ENCODE results near the gene CDK17.
"Not testable (repeated sequence)": the region's sequence is repeated elsewhere in the genome, so short reads cannot be mapped to it uniquely, and the experiment has no call there.

The CDK17 gene

DNA sequence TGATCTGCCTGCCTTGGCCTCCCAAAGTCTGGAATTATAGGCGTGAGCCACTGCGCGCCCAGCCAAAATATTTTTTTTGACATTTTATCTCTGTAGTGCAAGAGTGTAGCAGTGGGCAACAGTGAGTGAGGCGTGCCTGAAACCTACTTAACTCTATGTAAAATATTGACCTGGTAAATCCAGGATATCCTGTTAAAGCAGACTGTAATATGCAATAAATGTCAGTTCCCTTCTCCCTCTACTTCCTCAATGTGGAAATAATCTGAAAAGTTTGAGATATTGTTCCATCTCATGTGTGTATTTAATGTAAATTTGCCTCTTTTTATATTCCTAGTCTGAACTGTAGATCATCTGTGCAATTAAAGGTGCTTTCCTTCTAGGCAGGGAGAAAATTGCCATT is 9.5 kb upstream of the CDK17 start:
- no peaks in the 10 kb centered on the region for H3K27me3 ChIP-seq (replicated peaks in 2 of 5; ENCODE audit: control insufficient read depth in 4 of 5, insufficient read depth in 5 of 5, low read length in 4 of 5)
- H3K4me1 ChIP-seq (ENCODE audit: control extremely low read depth in 1 of 4, control insufficient read depth in 4 of 4, insufficient read depth in 4 of 4, low read length in 3 of 4): peaks cover 0 to 10% (median 6%) of the 10 kb centered on the region in 4 experiments
- DNase-seq: peak in 2 of 3 donors; percentile 36 to 60
- ChIA-PET CTCF (no interaction called here), POLR2A (no interaction called here)
- no peaks in the 10 kb centered on the region for H3K36me3 ChIP-seq (ENCODE audit: control insufficient read depth in 4 of 4, insufficient read depth in 4 of 4, low read length in 3 of 4)
- H3K4me3 ChIP-seq (ENCODE audit: control insufficient read depth in 1 of 7, extremely low read depth in 1 of 7, insufficient read depth in 4 of 7, low read depth in 2 of 7, low read length in 6 of 7): peak overlapping the region in 1 of 7 experiments; percentile 0
- no peak overlapping the region for H3K27ac ChIP-seq (ENCODE audit: insufficient read depth in 1 of 2, low read depth in 1 of 2, low read length in 2 of 2, poor library complexity in 1 of 2, severe bottlenecking in 2 of 2)
- 22% methylated on average over 4 of the region's 4 CpGs for WGBS (ENCODE audit: insufficient coverage)
- H3K9me3 ChIP-seq (ENCODE audit: control extremely low read depth in 1 of 5, control insufficient read depth in 4 of 5, insufficient read depth in 2 of 5, low read depth in 1 of 5, low read length in 4 of 5): no peaks in the 10 kb centered on the region

- Histone ChIP-seq H3K4me3 (ENCODE audit: control insufficient read depth in 1 of 7, extremely low read depth in 1 of 7, insufficient read depth in 4 of 7, low read depth in 2 of 7, low read length in 6 of 7) (no peak overlapping the region), H3K9me3 (ENCODE audit: control extremely low read depth in 1 of 5, control insufficient read depth in 4 of 5, insufficient read depth in 2 of 5, low read depth in 1 of 5, low read length in 4 of 5) (no peaks in the 10 kb centered on the region), H3K36me3 (ENCODE audit: control insufficient read depth in 4 of 4, insufficient read depth in 4 of 4, low read length in 3 of 4) (no peaks in the 10 kb centered on the region), H3K27me3 (replicated peaks in 2 of 5; ENCODE audit: control insufficient read depth in 4 of 5, insufficient read depth in 5 of 5, low read length in 4 of 5) (no peaks in the 10 kb centered on the region), H3K27ac (ENCODE audit: insufficient read depth in 1 of 2, low read depth in 1 of 2, low read length in 2 of 2, poor library complexity in 1 of 2, severe bottlenecking in 2 of 2) (no peak overlapping the region), H3K4me1 (ENCODE audit: control extremely low read depth in 1 of 4, control insufficient read depth in 4 of 4, insufficient read depth in 4 of 4, low read length in 3 of 4) (peaks cover 0 to 10% (median 6%) of the 10 kb centered on the region in 4 experiments)
- no peak for DNase-seq
- POLR2A ChIA-PET: no interaction called here
- CTCF ChIA-PET: no interaction called here
- WGBS (ENCODE audit: insufficient coverage): 100% methylated on average over 1 of the region's 3 CpGs
Observed at GRCh38 chr12:96408993-96409392, 8.8 kb upstream of the CDK17 start.

DNA sequence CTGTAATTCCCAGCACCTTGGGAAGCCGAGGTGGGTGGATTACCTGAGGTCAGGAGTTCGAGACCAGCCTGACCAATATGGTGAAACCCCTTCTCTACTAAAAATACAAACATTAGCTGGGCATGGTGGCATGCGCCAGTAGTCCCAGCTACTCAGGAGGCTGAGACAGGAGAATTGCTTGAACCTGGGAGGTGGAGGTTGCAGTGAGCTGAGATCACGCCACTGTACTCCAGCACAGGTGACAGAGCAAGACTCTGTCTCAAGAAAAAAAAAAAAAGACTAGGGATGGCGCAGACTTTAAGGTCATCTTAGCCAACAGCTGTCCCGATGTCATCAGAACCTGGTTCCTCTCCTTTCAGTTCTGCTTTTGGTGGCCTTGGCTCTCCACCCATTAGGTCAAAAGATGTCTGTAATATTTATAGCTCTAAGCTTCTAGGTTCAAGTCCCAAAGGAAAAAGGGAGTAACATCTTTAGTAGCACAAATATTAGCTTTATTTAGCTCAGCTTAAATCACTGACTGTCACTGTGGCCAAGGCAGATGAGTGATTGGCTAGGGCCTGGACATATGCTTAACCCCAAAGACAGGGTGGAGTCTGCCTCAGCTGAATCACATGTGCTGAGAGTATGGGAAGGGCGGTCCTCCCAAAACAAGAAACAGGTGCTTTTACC is 7.3 kb upstream of the CDK17 start:
- DNase-seq: peak in 2 of 3 donors; percentile 13 to 38
- not testable (repeated sequence) for H3K4me3 ChIP-seq (ENCODE audit: control insufficient read depth in 1 of 7, extremely low read depth in 1 of 7, insufficient read depth in 4 of 7, low read depth in 2 of 7, low read length in 6 of 7); H3K27me3 ChIP-seq (replicated peaks in 2 of 5; ENCODE audit: control insufficient read depth in 4 of 5, insufficient read depth in 5 of 5, low read length in 4 of 5); H3K36me3 ChIP-seq (ENCODE audit: control insufficient read depth in 4 of 4, insufficient read depth in 4 of 4, low read length in 3 of 4); H3K9me3 ChIP-seq (ENCODE audit: control extremely low read depth in 1 of 5, control insufficient read depth in 4 of 5, insufficient read depth in 2 of 5, low read depth in 1 of 5, low read length in 4 of 5); H3K27ac ChIP-seq (ENCODE audit: insufficient read depth in 1 of 2, low read depth in 1 of 2, low read length in 2 of 2, poor library complexity in 1 of 2, severe bottlenecking in 2 of 2); H3K4me1 ChIP-seq (ENCODE audit: control extremely low read depth in 1 of 4, control insufficient read depth in 4 of 4, insufficient read depth in 4 of 4, low read length in 3 of 4)
- WGBS (ENCODE audit: insufficient coverage): 93% methylated on average over 3 of the region's 7 CpGs
- ChIA-PET CTCF (interaction anchor here (0.6 to 1.5 kb wide), 7 partner anchors 16 to 262 kb away, joined by 3 to 5 read pairs (median 3); no protein-coding TSS in a partner anchor), POLR2A (interaction anchor here (0.7 kb wide), 1 partner anchor 15 kb away, joined by 8 read pairs; no protein-coding TSS in a partner anchor)

DNA sequence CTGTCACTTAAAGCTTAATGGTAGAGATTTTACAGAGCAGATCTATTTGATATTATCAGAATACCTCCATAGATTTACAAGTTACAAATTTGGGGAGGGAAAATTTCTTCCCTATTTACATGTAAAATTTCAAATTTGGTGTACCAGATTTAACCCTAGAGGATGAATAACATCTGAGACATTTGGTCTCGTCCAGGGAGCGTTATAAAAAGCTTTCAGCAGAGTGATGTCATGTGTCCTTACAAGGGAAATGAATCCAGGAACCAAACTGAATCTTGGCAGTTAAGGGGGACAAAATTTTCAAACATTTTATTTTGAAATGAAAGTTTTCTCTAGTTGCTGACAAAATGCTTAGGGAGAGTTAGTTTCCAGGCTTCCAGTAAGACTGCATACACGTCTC is 4.5 kb upstream of the CDK17 start:
- no peak for DNase-seq
- Histone ChIP-seq H3K36me3 (ENCODE audit: control insufficient read depth in 4 of 4, insufficient read depth in 4 of 4, low read length in 3 of 4) (no peaks in the 10 kb centered on the region), H3K4me1 (ENCODE audit: control extremely low read depth in 1 of 4, control insufficient read depth in 4 of 4, insufficient read depth in 4 of 4, low read length in 3 of 4) (peaks cover 3 to 18% (median 13%) of the 10 kb centered on the region in 4 experiments), H3K9me3 (ENCODE audit: control extremely low read depth in 1 of 5, control insufficient read depth in 4 of 5, insufficient read depth in 2 of 5, low read depth in 1 of 5, low read length in 4 of 5) (no peaks in the 10 kb centered on the region), H3K4me3 (ENCODE audit: control insufficient read depth in 1 of 7, extremely low read depth in 1 of 7, insufficient read depth in 4 of 7, low read depth in 2 of 7, low read length in 6 of 7) (no peak overlapping the region), H3K27me3 (replicated peaks in 2 of 5; ENCODE audit: control insufficient read depth in 4 of 5, insufficient read depth in 5 of 5, low read length in 4 of 5) (no peaks in the 10 kb centered on the region), H3K27ac (ENCODE audit: insufficient read depth in 1 of 2, low read depth in 1 of 2, low read length in 2 of 2, poor library complexity in 1 of 2, severe bottlenecking in 2 of 2) (no peak overlapping the region)
- ChIA-PET CTCF (interaction anchor here (0.9 to 5.2 kb wide), 8 partner anchors 7 to 184 kb away, joined by 3 to 18 read pairs (median 4); partner anchors contain the start of gene CFAP54), POLR2A (interaction anchor here (1.0 kb wide), 1 partner anchor 167 kb away, joined by 4 read pairs; no protein-coding TSS in a partner anchor)
- 81% methylated on average over 2 of the region's 3 CpGs for WGBS (ENCODE audit: insufficient coverage)

- Histone ChIP-seq H3K4me3 (ENCODE audit: control insufficient read depth in 1 of 7, extremely low read depth in 1 of 7, insufficient read depth in 4 of 7, low read depth in 2 of 7, low read length in 6 of 7) (no peak overlapping the region), H3K27ac (ENCODE audit: insufficient read depth in 1 of 2, low read depth in 1 of 2, low read length in 2 of 2, poor library complexity in 1 of 2, severe bottlenecking in 2 of 2) (no peak overlapping the region), H3K9me3 (ENCODE audit: control extremely low read depth in 1 of 5, control insufficient read depth in 4 of 5, insufficient read depth in 2 of 5, low read depth in 1 of 5, low read length in 4 of 5) (no peaks in the 10 kb centered on the region), H3K4me1 (ENCODE audit: control extremely low read depth in 1 of 4, control insufficient read depth in 4 of 4, insufficient read depth in 4 of 4, low read length in 3 of 4) (peaks cover 3 to 13% (median 10%) of the 10 kb centered on the region in 4 experiments), H3K27me3 (replicated peaks in 2 of 5; ENCODE audit: control insufficient read depth in 4 of 5, insufficient read depth in 5 of 5, low read length in 4 of 5) (no peaks in the 10 kb centered on the region), H3K36me3 (ENCODE audit: control insufficient read depth in 4 of 4, insufficient read depth in 4 of 4, low read length in 3 of 4) (no peaks in the 10 kb centered on the region)
- WGBS (ENCODE audit: insufficient coverage): 100% methylated on average over 1 of the region's 1 CpG
- DNase-seq: no peak
- POLR2A ChIA-PET: no interaction called here
- CTCF ChIA-PET: interaction anchor here (0.9 to 5.2 kb wide), 10 partner anchors 8 to 183 kb away, joined by 3 to 18 read pairs (median 3); partner anchors contain the start of gene CFAP54
Observed at GRCh38 chr12:96403870-96404269, 3.6 kb upstream of the CDK17 start.

DNA sequence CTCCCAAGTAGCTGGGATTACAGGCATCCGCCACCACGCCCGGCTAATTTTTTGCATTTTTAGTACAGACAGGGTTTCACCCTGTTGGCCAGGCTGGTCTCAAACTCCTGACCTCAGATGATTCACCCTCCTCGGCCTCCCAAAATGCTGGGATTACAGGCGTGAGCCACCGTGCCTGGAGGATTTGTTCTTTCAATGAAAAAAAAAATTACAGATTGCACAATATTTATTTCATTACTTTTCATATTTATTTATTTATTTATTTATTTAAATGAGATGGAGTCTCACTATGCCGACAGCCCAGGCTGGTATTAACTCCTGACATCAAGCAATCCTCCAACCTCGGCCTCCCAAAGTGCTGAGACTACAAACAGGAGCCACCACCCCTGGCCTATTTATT is 2.3 kb upstream of the CDK17 start:
- POLR2A ChIA-PET; H3K27me3 ChIP-seq (replicated peaks in 2 of 5; ENCODE audit: control insufficient read depth in 4 of 5, insufficient read depth in 5 of 5, low read length in 4 of 5); DNase-seq; H3K27ac ChIP-seq (ENCODE audit: insufficient read depth in 1 of 2, low read depth in 1 of 2, low read length in 2 of 2, poor library complexity in 1 of 2, severe bottlenecking in 2 of 2); H3K9me3 ChIP-seq (ENCODE audit: control extremely low read depth in 1 of 5, control insufficient read depth in 4 of 5, insufficient read depth in 2 of 5, low read depth in 1 of 5, low read length in 4 of 5); H3K36me3 ChIP-seq (ENCODE audit: control insufficient read depth in 4 of 4, insufficient read depth in 4 of 4, low read length in 3 of 4); H3K4me3 ChIP-seq (ENCODE audit: control insufficient read depth in 1 of 7, extremely low read depth in 1 of 7, insufficient read depth in 4 of 7, low read depth in 2 of 7, low read length in 6 of 7): not testable (repeated sequence)
- peaks cover 11 to 26% (median 21%) of the 10 kb centered on the region in 4 experiments for H3K4me1 ChIP-seq (ENCODE audit: control extremely low read depth in 1 of 4, control insufficient read depth in 4 of 4, insufficient read depth in 4 of 4, low read length in 3 of 4)
- CTCF ChIA-PET: interaction anchor here (0.8 to 5.2 kb wide), 7 partner anchors 10 to 136 kb away, joined by 3 to 18 read pairs (median 4); partner anchors contain the start of gene CFAP54
- 96% methylated on average over 3 of the region's 8 CpGs for WGBS (ENCODE audit: insufficient coverage)

- no peaks in the 10 kb centered on the region for H3K36me3 ChIP-seq (ENCODE audit: control insufficient read depth in 4 of 4, insufficient read depth in 4 of 4, low read length in 3 of 4)
- no peaks in the 10 kb centered on the region for H3K9me3 ChIP-seq (ENCODE audit: control extremely low read depth in 1 of 5, control insufficient read depth in 4 of 5, insufficient read depth in 2 of 5, low read depth in 1 of 5, low read length in 4 of 5)
- CTCF ChIA-PET: interaction anchor here (1.1 to 5.7 kb wide), 9 partner anchors 9 to 114 kb away, joined by 3 to 45 read pairs (median 6); partner anchors contain the start of gene CFAP54
- POLR2A ChIA-PET: interaction anchor here (0.9 kb wide), 1 partner anchor 88 kb away, joined by 3 read pairs; no protein-coding TSS in a partner anchor
- H3K27ac ChIP-seq (ENCODE audit: insufficient read depth in 1 of 2, low read depth in 1 of 2, low read length in 2 of 2, poor library complexity in 1 of 2, severe bottlenecking in 2 of 2): peak overlapping the region in 1 of 2 experiments; percentile 95
- no peak overlapping the region for H3K4me3 ChIP-seq (ENCODE audit: control insufficient read depth in 1 of 7, extremely low read depth in 1 of 7, insufficient read depth in 4 of 7, low read depth in 2 of 7, low read length in 6 of 7)
- 93% methylated on average over 5 of the region's 6 CpGs for WGBS (ENCODE audit: insufficient coverage)
- no peaks in the 10 kb centered on the region for H3K27me3 ChIP-seq (replicated peaks in 2 of 5; ENCODE audit: control insufficient read depth in 4 of 5, insufficient read depth in 5 of 5, low read length in 4 of 5)
- DNase-seq: no peak
- H3K4me1 ChIP-seq (ENCODE audit: control extremely low read depth in 1 of 4, control insufficient read depth in 4 of 4, insufficient read depth in 4 of 4, low read length in 3 of 4): peaks cover 16 to 30% (median 22%) of the 10 kb centered on the region in 4 experiments
Observed at GRCh38 chr12:96402061-96402460, 1.8 kb upstream of the CDK17 start.

Data from common myeloid progenitor, CD34-positive (primary cell).